Measurements from ENCODE around the gene C22orf42.
"Not testable (repeated sequence)": the region's sequence is repeated elsewhere in the genome, so short reads cannot be mapped to it uniquely, and the experiment has no call there.

C22orf42 gene

DNA sequence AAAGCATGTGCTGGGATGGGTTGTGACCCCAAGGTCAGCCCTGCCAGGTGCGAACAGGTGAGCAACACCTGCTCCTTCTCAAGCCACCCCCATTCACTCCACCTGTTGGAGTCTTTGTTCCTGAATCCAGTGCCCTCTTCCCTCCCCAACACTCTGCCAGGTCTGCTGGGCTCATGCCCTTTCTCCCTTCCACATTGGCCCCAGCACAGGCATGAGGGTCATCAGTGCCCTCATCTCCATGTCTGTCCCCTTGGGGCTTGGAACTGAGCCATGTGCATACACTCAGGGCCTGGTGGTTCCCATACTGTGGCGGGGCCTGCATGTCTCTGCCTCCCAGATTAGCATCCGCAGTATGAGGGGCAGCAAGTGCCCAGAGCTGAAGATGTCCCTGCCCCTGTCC lies 26.7 kb upstream of the C22orf42 start:
- DNase-seq (ENCODE audit: low read depth) = no peak

GRCh38 chr22:32183625-32184024 lies 24.5 kb upstream of the C22orf42 start:
- DNase-seq (ENCODE audit: low read depth) = no peak

GRCh38 chr22:32181043-32181442 lies 21.9 kb upstream of the C22orf42 start:
- no peak for DNase-seq (ENCODE audit: low read depth)

DNA sequence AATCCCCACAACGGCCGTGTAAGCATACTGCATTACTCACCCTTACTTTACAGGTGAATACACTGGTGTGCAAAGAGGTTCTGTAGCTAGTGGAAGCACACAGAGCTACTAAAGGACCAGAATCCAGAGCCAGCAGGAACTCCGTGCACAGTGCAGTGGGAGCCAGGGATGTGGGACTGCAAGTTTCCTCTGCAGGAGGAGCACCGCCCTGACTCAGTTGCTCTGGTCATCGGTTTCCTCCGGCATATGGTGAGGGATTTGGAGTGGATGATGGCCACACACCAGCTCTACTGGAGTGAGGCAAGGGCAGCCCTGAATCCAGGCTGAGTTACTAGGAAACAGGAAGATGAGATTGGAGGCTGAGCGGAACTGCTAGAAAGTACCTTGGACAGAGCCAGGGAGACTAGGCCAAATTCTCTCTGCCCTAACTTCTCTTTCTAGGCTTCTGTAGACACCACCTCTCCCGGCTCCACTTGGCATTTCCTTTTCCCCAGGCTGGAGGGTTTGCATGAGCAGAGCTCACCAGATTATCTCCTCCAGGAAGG lies 18.2 kb upstream of the C22orf42 start:
- DNase-seq (ENCODE audit: low read depth) = no peak

DNA sequence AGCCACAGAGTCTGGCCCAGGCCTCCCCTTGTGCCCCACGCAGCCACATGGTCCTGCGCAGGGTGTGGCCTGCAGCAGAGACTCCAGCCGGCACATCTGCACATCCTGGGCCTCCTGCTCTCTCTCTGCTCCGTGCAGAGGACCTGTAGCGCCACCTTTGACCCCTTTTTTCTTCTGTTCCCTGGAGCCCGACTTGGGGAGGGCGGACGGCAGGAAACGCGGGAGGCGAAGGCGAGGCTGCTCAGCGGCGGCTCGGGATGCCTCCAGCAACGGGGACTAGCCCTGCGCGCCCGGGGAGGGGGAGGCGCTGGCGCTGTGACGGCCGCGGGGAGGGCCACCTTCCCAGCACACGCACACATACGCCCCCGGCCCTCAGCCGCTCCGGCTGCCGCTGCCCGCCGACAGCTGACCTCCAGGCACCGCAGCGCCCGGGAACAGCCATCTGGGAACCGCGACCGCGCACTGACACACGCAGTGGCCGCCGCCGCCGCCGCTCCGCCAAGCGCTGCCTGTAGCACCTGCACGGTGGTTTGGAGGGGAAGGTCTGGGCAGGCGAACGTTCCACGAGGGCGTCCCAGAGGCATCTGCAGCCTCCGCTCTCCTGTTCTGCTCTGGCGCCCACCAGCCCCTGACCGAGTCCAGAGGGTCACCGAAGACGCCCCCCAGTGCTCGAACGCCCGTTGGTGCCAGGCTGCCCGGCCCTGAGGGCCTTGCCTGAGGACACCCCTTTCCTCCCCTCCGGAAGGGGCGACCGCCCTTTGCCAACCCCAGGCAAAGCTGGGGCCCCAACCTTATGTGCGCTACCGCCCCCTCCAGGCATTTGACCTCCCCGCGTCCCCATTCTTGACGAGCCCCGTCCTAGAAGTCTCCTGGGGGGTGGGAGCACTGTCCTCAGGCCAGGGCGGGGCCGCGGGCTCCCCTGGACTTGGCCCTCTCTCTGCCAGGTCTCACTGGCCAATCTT lies 16.9 kb upstream of the C22orf42 start:
- DNase-seq (ENCODE audit: low read depth) = no peak

DNA sequence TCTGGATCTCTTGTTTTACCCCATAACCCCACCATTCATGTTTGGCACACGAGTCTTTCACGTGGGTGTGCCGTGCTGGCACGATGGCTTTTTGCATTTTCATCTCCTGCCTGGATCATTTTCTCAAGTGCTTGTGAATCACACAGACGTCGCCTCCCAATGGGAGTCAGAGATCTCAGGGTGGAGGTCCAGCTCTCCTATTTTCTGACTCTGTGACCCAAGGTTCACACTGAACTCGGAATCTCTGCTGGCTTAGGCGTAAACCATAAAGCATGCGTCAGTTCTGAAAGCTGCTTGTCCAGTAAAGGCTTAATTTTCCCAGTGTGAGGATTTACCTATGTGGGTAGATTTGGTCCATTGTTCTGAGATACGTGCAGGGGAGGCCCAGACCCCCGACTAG lies 16.0 kb upstream of the C22orf42 start:
- DNase-seq (ENCODE audit: low read depth) = no peak

DNA sequence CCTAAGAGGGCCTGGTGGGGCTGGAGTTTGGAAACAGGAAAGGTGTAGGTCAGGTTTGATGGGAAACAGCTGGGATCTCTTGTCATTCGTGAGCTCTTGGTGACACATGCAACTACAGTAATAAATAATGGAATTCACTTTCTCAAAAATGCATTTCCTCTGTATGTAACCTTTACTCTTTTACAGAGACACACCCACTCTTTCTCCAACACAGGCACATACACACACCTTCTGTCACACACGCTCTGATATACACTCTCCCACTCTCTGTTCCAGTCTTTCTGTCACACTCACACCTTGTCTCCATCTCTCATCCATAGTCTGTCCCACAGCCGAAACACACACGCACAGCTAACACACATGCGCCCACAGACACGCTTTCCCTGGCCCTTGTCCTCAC lies 6.6 kb upstream of the C22orf42 start:
- DNase-seq (ENCODE audit: low read depth) = no peak

- DNase-seq (ENCODE audit: low read depth) = no peak
Observed at GRCh38 chr22:32164075-32164860, 5.2 kb upstream of the C22orf42 start.

DNA sequence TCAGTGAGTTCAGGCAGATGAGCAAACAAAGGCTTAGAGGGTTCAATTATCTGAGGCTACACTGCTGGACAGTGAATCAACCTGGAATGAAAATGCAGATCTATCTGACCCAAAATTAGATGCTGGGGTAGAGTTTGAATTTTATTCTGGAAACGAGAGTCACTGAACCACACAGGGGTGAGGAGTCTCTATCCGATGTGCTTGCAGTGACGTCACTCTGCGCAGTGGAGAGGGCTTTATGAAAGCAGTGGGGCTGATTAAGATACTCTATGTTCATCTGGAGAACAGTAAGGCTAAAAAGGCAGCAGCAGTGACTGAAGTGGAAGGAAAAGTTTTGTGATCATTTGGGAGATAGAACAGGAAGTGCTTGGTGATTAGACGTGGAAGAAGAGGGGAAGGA lies 1.3 kb upstream of the C22orf42 start:
- not testable (repeated sequence) for DNase-seq (ENCODE audit: low read depth)

GRCh38 chr22:32157632-32158031 lies 1.5 kb downstream of the C22orf42 start:
- not testable (repeated sequence) for DNase-seq (ENCODE audit: low read depth)

DNA sequence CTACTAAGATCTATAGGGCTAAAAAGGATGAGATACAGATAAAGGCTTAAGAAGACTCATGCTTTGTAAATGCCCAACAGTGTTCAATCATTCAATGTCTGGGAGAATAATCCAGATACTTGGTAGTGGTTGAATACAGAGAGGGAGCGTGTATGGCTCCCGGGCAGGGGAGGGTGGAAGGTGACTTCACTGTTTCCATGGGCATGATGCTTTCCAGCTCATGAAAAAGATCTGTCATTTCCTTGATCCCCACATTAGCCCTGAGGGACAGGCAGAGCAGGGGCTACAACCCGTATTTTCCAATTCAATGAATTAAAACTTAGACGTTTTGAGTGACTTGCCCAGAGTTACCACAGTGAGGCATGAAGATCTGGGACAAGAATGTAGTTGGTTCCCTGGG lies 4.4 kb downstream of the C22orf42 start:
- DNase-seq (ENCODE audit: low read depth) = not testable (repeated sequence)

GRCh38 chr22:32151641-32152040 lies 7.5 kb downstream of the C22orf42 start:
- DNase-seq (ENCODE audit: low read depth) = not testable (repeated sequence)

DNA sequence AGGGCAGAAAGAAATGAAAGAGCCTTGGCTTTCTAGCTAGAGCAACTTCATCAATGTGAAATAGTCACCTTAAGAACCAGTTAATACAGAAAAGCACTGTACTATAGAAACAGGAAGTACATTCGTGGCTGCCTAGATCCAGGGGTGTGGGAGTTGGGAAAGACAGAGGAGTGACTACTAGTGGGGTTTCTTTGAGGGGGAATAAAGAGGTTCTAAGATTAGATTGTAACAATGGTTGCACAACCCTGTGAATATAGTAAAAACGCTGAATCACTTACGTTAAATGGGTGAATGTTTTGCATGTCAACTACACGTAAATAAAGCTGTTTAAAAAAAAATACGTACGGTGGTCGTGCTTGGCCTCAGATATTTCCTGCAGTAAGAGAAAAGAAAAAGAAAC lies 8.5 kb downstream of the C22orf42 start:
- DNase-seq (ENCODE audit: low read depth) = not testable (repeated sequence)

DNA sequence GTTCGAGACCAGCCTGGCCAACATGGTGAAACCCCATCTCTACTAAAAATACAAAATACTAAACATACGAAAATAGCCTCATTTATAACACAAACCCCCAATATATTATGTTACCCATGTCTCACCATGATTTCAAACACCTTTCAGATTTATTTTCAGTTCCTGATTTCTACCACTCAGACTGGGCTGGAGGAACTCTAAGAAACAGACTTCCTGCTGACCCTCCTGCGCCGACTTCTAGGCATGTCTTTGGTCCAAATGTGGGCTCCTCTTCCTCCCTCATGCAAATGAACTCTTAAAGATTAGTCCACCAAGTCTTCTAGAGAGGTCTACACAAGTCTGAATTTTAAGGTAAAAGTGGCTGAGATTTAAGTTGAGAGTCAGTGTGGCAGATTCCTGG lies 10.7 kb downstream of the C22orf42 start:
- DNase-seq (ENCODE audit: low read depth) = not testable (repeated sequence)

- DNase-seq (ENCODE audit: low read depth) = not testable (repeated sequence)
Observed at GRCh38 chr22:32147128-32147527, 12.0 kb downstream of the C22orf42 start.

GRCh38 chr22:32144496-32145274 lies 14.4 kb downstream of the C22orf42 start:
- no peak for DNase-seq (ENCODE audit: low read depth)

DNA sequence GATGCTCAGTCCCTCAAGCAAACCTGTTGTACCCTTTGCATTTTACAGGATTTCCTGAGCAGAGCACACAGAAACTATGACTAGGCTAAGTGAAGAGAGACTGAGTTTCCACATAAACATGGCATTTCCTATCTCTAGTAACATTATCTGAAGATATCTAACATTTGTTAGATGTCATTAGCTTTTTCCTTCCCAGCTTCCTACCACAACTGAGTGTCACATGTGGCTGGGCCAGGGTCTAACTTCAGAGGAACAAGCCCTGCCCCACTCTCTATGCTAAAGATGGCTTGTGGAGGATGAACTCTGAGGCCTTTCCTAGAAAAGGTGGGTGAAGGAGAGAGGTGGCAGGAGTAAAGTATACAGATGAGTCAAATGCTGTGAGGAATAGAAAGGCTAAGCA lies 16.5 kb downstream of the C22orf42 start:
- no peak for DNase-seq (ENCODE audit: low read depth)

- DNase-seq (ENCODE audit: low read depth) = not testable (repeated sequence)
Observed at GRCh38 chr22:32140688-32141087, 18.4 kb downstream of the C22orf42 start.

DNA sequence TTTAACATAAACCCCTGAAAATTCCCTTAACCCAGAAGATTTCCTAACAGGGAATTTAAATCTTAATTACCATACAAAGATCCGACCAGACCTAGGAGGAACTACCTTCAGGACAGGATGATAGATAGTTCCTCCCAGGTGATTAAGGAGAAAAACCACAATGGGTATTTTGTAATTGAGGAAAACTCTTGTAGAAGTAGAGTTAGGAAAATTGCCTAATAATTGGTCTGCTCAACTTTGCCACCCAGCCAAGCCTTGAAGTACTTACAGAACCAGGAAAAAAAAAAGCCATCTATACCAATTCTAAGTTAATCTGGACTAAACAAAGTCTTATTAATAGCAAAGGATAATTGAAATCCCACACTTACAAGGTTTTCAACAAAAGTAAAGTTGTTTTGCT lies 20.5 kb downstream of the C22orf42 start:
- not testable (repeated sequence) for DNase-seq (ENCODE audit: low read depth)

DNA sequence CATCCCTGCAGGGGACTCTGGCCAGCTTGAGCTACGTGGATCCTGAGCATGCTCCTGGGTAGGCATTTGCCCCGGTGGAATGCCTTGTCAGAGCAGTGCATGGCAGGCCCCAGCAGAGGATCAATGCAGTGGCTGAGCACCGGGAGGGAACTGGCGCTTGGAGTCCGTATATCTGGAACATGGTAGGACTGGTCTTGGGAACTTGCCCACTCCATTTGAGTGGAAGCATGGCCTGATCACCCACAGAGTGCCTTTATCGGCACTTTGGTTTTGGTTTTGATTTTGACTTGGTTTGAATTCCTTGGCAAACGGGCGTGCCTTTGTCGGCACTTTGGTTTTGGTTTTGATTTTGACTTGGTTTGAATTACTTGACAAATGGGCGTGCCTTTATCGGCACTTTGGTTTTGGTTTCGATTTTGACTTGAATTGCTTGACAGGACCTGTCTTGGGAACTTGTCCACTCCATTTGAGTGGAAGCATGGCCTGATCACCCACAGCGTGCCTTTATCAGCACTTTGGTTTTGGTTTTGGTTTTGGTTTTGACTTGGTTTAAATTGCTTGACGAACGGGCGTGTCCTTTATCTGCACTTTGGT lies 21.3 kb downstream of the C22orf42 start:
- peak; percentile 32 for DNase-seq (ENCODE audit: low read depth)

- not testable (repeated sequence) for DNase-seq (ENCODE audit: low read depth)
Observed at GRCh38 chr22:32136881-32137280, 22.2 kb downstream of the C22orf42 start.
